ENCODE results near the gene MYD88.

Gene MYD88

GRCh38 chr3:38138349-38139190, at the start of gene MYD88:
MYD88 (plus strand) TSS chr3:38138661; CDS start chr3:38138701, 40 bp downstream.
- DNase-seq = peak; percentile 60

- DNase-seq = no peak
Observed at GRCh38 chr3:38089163-38089562, 49.3 kb upstream of the MYD88 start.

DNA sequence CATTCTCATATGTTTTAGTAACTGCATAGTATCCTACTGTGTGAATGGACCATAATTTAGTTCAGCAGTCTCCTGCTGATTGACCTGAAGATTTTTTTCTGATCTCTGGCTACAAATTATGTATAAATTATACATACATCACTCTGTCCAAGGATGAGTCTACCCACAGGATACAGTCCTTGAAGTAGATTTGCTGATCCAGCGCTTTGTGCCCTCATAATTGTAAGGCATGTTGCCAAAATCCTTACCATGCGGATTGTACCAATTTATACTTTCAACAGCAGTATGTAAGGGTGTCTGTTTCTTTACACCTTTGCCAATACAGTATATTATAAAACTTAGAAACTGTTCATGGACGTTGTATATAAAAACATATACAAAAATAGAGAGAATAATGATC, 48.0 kb upstream of the MYD88 start:
- DNase-seq = no peak

GRCh38 chr3:38094999-38095398, 43.5 kb upstream of the MYD88 start:
- DNase-seq = no peak

DNA sequence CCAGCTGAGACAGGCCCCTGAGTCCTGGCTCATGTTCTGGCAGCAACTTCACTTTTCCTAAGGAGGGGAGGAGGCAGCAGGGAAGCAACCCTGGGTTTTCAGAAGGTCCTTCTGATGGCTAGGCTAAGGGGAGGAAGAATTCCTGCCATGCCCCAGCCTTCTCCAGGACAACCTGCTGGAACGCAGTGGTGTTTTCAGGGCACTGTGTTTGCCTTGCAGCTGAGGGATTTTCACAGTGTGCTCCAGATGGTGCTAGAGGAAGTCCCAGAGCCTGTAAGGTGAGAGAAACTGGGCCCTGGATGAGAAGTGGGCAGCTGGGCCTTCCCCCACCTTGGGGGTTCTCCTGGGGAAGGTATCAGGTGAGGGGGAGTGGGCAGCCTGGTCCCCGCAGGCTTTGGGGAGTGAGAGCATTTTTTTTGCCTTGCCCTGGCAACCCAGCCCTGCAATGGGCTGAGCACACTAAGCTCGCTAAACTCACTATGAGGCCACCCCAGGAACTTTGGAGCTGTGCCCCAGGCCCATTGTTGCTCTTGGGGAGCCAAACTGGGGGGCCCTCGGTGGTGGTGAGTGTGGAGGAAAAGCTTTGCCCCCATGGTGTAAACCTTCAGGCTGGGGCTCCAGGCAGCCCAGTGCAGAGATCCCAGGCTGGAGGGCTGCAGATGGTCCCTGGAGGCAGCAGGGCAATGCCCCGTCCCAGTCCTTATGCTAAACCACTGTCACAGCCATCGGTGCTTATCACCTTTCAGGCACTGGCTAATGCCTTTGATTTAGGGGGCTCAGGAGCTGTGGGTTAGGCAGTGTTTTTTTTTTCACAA, 42.6 kb upstream of the MYD88 start:
- no peak for DNase-seq

DNA sequence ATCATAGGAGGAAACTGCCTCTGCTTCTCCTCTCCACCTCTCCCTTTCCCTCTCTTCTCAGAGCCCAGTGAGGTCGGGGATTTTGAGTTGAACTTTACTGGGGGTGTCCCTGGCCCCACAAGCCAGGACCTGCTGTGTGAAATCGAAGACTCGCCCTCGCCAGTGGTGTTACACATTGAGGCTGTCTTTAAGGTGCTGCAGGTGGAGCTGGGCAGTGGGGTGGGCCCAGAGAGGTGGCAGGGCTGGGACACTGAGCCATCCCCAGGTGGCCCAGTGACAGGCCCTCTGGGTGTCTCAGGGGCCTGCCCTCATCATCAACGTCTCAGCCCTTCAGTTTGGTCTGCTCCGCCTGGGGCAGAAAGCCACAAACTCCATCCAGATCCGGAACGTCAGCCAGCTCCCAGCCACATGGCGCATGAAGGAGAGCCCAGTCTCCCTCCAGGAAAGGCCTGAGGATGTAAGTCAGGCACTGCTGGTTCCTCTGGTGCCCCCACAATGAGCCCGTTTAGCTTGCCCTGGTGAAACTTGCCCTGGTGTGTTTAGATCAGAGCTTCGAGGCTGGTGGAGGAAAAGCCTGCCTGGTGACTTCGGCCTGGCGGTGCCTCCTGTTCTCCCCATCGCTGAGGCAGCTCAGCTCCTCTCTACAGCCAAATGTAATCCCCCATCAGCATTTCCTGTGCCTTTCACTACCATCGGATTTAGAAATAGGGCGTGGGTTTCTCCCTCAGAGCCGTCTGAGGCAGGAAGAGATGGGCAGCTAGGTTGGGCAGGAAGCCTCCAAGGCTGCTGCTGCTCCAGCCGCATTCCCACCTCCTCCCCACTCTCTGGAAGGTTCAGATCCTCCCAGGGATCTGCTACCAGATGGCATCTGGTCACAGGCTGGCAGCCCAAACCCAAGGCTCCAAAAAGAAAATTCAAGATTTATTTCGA, 40.8 kb upstream of the MYD88 start:
- DNase-seq = no peak

- DNase-seq = no peak
Observed at GRCh38 chr3:38098376-38098723, 40.1 kb upstream of the MYD88 start.

DNA sequence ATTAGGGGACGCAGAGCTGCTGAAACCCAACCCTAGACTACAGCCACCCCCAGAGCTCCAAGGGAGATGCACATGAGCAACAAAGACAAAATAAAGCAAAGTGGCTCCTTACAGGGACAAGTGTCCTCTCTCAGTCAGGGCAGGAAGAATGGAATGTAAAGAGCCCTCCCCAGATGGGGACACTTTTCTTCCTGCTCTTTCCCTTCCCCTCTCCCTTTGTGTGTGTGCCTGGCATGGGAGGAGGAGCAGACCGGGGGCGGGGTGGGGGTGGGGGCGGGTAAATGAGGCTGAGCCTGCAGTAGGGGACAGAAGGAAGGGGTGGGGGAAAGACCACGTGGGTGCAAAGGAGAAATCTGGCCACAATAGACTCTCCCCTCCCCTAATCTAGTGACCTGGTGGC, 38.9 kb upstream of the MYD88 start:
- no peak for DNase-seq

DNA sequence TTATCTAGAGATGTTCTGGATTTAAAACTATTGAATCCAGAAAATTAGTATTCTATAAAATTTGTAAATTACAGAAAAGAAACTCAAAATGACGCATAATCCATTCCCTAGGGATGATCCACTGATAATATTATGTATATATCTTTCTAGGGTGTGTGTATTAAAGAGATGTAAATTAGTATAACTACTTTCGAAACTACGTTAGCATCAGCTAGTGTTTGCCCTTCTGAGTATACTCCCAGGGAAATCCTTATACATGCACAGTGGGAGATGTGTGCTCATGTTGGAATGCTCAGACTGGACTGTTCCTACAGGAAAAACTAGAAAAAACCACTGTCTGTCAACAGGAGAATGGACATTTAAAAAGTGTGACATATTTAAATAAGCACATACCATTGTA, 38.0 kb upstream of the MYD88 start:
- DNase-seq = no peak

- no peak for DNase-seq
Observed at GRCh38 chr3:38101811-38102443, 36.5 kb upstream of the MYD88 start.

- DNase-seq = no peak
Observed at GRCh38 chr3:38102444-38102814, 36.0 kb upstream of the MYD88 start.

GRCh38 chr3:38105525-38105924, 32.9 kb upstream of the MYD88 start:
- DNase-seq = no peak

GRCh38 chr3:38107911-38108648, 30.4 kb upstream of the MYD88 start:
- DNase-seq = no peak

- no peak for DNase-seq
Observed at GRCh38 chr3:38108649-38109579, 29.5 kb upstream of the MYD88 start.

DNA sequence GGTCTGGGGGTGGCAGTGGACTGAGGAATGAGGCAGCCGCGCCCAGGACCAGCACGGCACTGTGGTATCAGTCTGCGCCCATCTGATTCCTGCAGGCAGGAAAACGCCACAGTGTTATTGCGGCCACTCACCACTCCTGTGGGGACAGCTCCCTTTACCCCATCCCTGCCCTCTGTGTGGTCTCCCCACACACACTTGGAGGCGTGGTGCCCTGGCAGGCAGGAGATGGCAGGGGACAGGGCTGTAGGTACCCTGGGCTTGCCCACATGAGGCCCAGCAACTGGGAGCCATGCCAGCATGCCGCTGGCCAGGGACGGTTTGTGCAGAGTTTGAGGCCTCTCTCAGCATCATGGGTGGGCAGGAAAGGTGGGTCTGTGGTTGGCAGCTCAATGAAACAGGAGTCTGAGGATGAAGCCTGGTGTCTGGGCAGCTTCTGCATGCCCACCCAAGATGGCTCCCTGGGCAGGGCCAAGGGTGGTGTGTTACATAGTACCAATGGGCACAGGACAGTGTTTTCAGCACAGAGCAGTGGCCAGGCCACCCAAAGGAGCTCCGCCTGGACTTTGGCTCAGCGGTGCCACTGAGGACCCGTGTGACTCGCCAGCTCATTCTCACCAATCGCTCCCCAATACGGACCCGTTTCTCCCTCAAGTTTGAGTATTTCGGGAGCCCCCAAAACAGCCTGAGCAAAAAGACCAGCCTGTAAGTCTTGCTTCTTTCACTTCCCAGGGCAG, 28.7 kb upstream of the MYD88 start:
- no peak for DNase-seq

GRCh38 chr3:38110314-38111050, 28.0 kb upstream of the MYD88 start:
- no peak for DNase-seq

GRCh38 chr3:38111201-38111600, 27.3 kb upstream of the MYD88 start:
- no peak for DNase-seq

- no peak for DNase-seq
Observed at GRCh38 chr3:38111696-38112377, 26.6 kb upstream of the MYD88 start.

GRCh38 chr3:38112378-38112761, 26.1 kb upstream of the MYD88 start:
- no peak for DNase-seq
